Epithelial cell of prostate (primary cell): Measurements from ENCODE around the gene TBC1D2.

Experiments
- DNase-seq: peaks from one replicate; pipeline ENCODE4 v3.0.0-alpha.2; 2011; ENCODE audit warnings: low read depth, low spot score
- H3K27ac ChIP-seq: fragments of 450-650 bp; 2 replicates; pipeline ENCODE4 v1.5.1; 2017; ENCODE audit warnings: mild to moderate bottlenecking

The TBC1D2 gene

GRCh38 chr9:98219794-98220370 lies 35.6 kb downstream of the TBC1D2 start:
- no peak for DNase-seq
- peak overlapping the region; percentile 98 for H3K27ac ChIP-seq

GRCh38 chr9:98219364-98219716 lies 36.1 kb downstream of the TBC1D2 start:
- DNase-seq = no peak
- H3K27ac ChIP-seq = peak overlapping the region; percentile 98

GRCh38 chr9:98218562-98219363 lies 36.7 kb downstream of the TBC1D2 start:
- H3K27ac ChIP-seq = peak overlapping the region; percentile 98
- no peak for DNase-seq

- no peak for DNase-seq
- peak overlapping the region; percentile 98 for H3K27ac ChIP-seq
These were observed 38.2 kb downstream of the TBC1D2 start for GRCh38 chr9:98217255-98217654.

GRCh38 chr9:98216391-98216790 lies 39.1 kb downstream of the TBC1D2 start:
- DNase-seq = no peak
- peak overlapping the region; percentile 98 for H3K27ac ChIP-seq

GRCh38 chr9:98215821-98216220 lies 39.6 kb downstream of the TBC1D2 start:
- H3K27ac ChIP-seq = peak overlapping the region; percentile 53
- DNase-seq = no peak

- peak overlapping the region; percentile 53 for H3K27ac ChIP-seq
- DNase-seq = no peak
These were observed 40.2 kb downstream of the TBC1D2 start for GRCh38 chr9:98215271-98215670.

- peak overlapping the region; percentile 53 for H3K27ac ChIP-seq
- DNase-seq = no peak
These were observed 40.6 kb downstream of the TBC1D2 start for GRCh38 chr9:98214811-98215210.

GRCh38 chr9:98211260-98211659 lies 44.2 kb downstream of the TBC1D2 start:
- H3K27ac ChIP-seq = no peak overlapping the region
- no peak for DNase-seq

GRCh38 chr9:98210435-98210834 lies 45.0 kb downstream of the TBC1D2 start:
- no peak for DNase-seq
- H3K27ac ChIP-seq = no peak overlapping the region

- no peak for DNase-seq
- H3K27ac ChIP-seq = no peak overlapping the region
These were observed 45.9 kb downstream of the TBC1D2 start for GRCh38 chr9:98209530-98209929.

GRCh38 chr9:98208635-98209034 lies 46.8 kb downstream of the TBC1D2 start:
- H3K27ac ChIP-seq = no peak overlapping the region
- DNase-seq = no peak

- H3K27ac ChIP-seq = no peak overlapping the region
- DNase-seq = no peak
These were observed 47.8 kb downstream of the TBC1D2 start for GRCh38 chr9:98207606-98208005.

GRCh38 chr9:98206754-98207153 lies 48.7 kb downstream of the TBC1D2 start:
- DNase-seq = no peak

GRCh38 chr9:98204692-98205091 lies 50.8 kb downstream of the TBC1D2 start:
- no peak overlapping the region for H3K27ac ChIP-seq
- no peak for DNase-seq

More at GRCh38 chr9:98206754-98207153, 48.7 kb downstream of the TBC1D2 start:
- peak overlapping the region; percentile 4 for H3K27ac ChIP-seq

- H3K27ac ChIP-seq = no peak overlapping the region
- DNase-seq = no peak
These were observed 52.3 kb downstream of the TBC1D2 start for GRCh38 chr9:98203153-98203552.

GRCh38 chr9:98202252-98202651 lies 53.2 kb downstream of the TBC1D2 start:
- H3K27ac ChIP-seq = no peak overlapping the region
- DNase-seq = no peak

- DNase-seq = no peak
These were observed 53.7 kb downstream of the TBC1D2 start for GRCh38 chr9:98201749-98202148.

GRCh38 chr9:98201102-98201501 lies 54.3 kb downstream of the TBC1D2 start:
- no peak for DNase-seq
- no peak overlapping the region for H3K27ac ChIP-seq

More at GRCh38 chr9:98201749-98202148, 53.7 kb downstream of the TBC1D2 start:
- H3K27ac ChIP-seq = no peak overlapping the region

- H3K27ac ChIP-seq = no peak overlapping the region
- no peak for DNase-seq
These were observed 55.9 kb downstream of the TBC1D2 start for GRCh38 chr9:98199388-98200033.

GRCh38 chr9:98195671-98196070 lies 59.8 kb downstream of the TBC1D2 start:
- no peak for DNase-seq
- H3K27ac ChIP-seq = peak overlapping the region; percentile 13
